ENCODE measurements around the gene ROBO1.

DNA sequence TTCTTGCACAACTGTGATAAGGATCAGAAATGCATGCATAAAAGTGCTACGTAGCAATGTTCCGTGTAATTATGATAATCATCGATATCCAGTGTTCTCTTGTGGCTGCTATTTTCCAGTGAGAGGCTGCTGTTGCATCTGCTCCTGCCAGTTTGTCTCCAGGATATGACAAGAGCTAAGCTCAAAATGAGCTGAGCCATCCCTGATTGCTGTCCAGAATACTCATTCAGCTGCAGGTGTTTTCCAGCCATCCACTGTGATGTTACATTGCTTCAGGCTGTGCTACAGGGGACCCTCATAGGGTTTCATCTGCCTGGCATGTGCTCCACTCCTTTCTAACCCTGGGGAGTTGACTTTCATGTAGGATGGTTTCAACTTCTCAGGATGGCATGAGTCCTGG, 976.0 kb downstream of the ROBO1 start:
- TF ChIP-seq, protein P1, sequence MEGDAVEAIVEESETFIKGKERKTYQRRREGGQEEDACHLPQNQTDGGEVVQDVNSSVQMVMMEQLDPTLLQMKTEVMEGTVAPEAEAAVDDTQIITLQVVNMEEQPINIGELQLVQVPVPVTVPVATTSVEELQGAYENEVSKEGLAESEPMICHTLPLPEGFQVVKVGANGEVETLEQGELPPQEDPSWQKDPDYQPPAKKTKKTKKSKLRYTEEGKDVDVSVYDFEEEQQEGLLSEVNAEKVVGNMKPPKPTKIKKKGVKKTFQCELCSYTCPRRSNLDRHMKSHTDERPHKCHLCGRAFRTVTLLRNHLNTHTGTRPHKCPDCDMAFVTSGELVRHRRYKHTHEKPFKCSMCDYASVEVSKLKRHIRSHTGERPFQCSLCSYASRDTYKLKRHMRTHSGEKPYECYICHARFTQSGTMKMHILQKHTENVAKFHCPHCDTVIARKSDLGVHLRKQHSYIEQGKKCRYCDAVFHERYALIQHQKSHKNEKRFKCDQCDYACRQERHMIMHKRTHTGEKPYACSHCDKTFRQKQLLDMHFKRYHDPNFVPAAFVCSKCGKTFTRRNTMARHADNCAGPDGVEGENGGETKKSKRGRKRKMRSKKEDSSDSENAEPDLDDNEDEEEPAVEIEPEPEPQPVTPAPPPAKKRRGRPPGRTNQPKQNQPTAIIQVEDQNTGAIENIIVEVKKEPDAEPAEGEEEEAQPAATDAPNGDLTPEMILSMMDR (IDR thresholded peaks at IDR 0.05), result no peak
- no peak for TF ChIP-seq POLR2A (IDR thresholded peaks at IDR 0.05)
